Measurements from ENCODE around the gene GAS7.

Gene GAS7

GRCh38 chr17:10121971-10122707 lies 76.3 kb downstream of the GAS7 start:
- no peak for DNase-seq (ENCODE audit: low read depth in 1 of 2, low spot score in 1 of 2)

GRCh38 chr17:10120749-10121148 lies 77.7 kb downstream of the GAS7 start:
- peak in 1 of 2 experiments; percentile 16 for DNase-seq (ENCODE audit: low read depth in 1 of 2, low spot score in 1 of 2)
- no peaks in the 10 kb centered on the region for H3K27me3 ChIP-seq (ENCODE audit: insufficient read depth, poor library complexity, severe bottlenecking)
- peak overlapping the region; percentile 85 for H3K27ac ChIP-seq (replicated peaks)
- no peak overlapping the region for H3K4me3 ChIP-seq (replicated peaks; ENCODE audit: insufficient read depth, low read length)
- no peak for TF ChIP-seq POLR2AphosphoS5 (IDR thresholded peaks at IDR 0.05; ENCODE audit: low read depth)
- no peak for TF ChIP-seq GABPA (IDR thresholded peaks at IDR 0.05; ENCODE audit: low read depth)
- TF ChIP-seq SPI1 (IDR thresholded peaks at IDR 0.05; ENCODE audit: borderline replicate concordance, low read depth), result no peak
- no peak for TF ChIP-seq REST (IDR thresholded peaks at IDR 0.05; ENCODE audit: insufficient replicate concordance, low read depth)
- no peak for TF ChIP-seq CTCF (IDR thresholded peaks at IDR 0.05; ENCODE audit: insufficient read depth, low read length)

More at GRCh38 chr17:10121971-10122707, 76.3 kb downstream of the GAS7 start:
- Histone ChIP-seq H3K4me3 (replicated peaks; ENCODE audit: insufficient read depth, low read length) (no peak overlapping the region), H3K27me3 (ENCODE audit: insufficient read depth, poor library complexity, severe bottlenecking) (no peaks in the 10 kb centered on the region), H3K27ac (replicated peaks) (no peak overlapping the region)
- TF ChIP-seq SPI1 (IDR thresholded peaks at IDR 0.05; ENCODE audit: borderline replicate concordance, low read depth) (no peak), REST (IDR thresholded peaks at IDR 0.05; ENCODE audit: insufficient replicate concordance, low read depth) (no peak), CTCF (IDR thresholded peaks at IDR 0.05; ENCODE audit: insufficient read depth, low read length) (no peak), POLR2AphosphoS5 (IDR thresholded peaks at IDR 0.05; ENCODE audit: low read depth) (no peak), GABPA (IDR thresholded peaks at IDR 0.05; ENCODE audit: low read depth) (no peak)

- TF ChIP-seq REST (IDR thresholded peaks at IDR 0.05; ENCODE audit: insufficient replicate concordance, low read depth) (no peak), CTCF (IDR thresholded peaks at IDR 0.05; ENCODE audit: insufficient read depth, low read length) (no peak), GABPA (IDR thresholded peaks at IDR 0.05; ENCODE audit: low read depth) (no peak), POLR2AphosphoS5 (IDR thresholded peaks at IDR 0.05; ENCODE audit: low read depth) (no peak), SPI1 (IDR thresholded peaks at IDR 0.05; ENCODE audit: borderline replicate concordance, low read depth) (no peak)
- peak in 1 of 2 experiments; percentile 64 for DNase-seq (ENCODE audit: low read depth in 1 of 2, low spot score in 1 of 2)
- H3K27ac ChIP-seq (replicated peaks), result peak overlapping the region; percentile 85
- H3K4me3 ChIP-seq (replicated peaks; ENCODE audit: insufficient read depth, low read length), result no peak overlapping the region
- no peaks in the 10 kb centered on the region for H3K27me3 ChIP-seq (ENCODE audit: insufficient read depth, poor library complexity, severe bottlenecking)
These were observed 78.3 kb downstream of the GAS7 start for GRCh38 chr17:10120109-10120485.
